Skin epidermis (tissue), 12 donors: Measurements from ENCODE around the gene ENO1.
"Not testable (repeated sequence)": the region's sequence is repeated elsewhere in the genome, so short reads cannot be mapped to it uniquely, and the experiment has no call there.

ENCODE experiments used
- H3K27ac ChIP-seq, 21 experiments: fragments of 200-600 bp; sonication (generic) in 11 of 21; one replicate each; pipeline ENCODE4 v1.5.0; 2020; ENCODE audit warnings: mild to moderate bottlenecking in 3 of 21, inconsistent platforms in 2 of 21, moderate library complexity in 2 of 21
- H3K4me3 ChIP-seq, 7 experiments: fragments of 200-600 bp; sonication (generic) in 2 of 7; one replicate each; pipeline ENCODE4 v1.5.0; 2020; ENCODE audit warnings: inconsistent platforms in 2 of 7, mild to moderate bottlenecking in 2 of 7, moderate library complexity in 1 of 7

Gene ENO1

GRCh38 chr1:8856689-8857412 is 21.6 kb downstream of the ENO1 start:
- Histone ChIP-seq H3K4me3 (no peak overlapping the region), H3K27ac (peak overlapping the region in 1 of 21 experiments; percentile 10)

DNA sequence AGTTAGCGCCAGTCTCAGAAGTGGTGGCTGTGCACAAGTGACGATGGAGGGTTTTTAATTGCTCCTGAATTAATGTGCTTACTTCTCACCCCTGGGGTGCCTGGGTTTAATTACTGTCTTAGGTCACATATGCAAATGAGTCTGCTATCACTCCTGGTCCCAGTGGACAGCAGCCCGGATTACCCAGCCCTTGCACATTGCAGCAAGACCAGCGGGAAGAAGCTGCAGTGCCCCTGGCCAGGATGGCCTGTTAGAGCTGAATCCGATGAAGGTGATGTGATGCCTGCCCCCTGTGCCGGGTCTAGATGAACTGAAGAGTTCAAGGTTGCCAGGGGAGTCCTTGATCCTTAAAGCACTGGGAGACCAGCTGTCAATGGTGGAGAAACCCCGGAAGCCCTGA is 24.2 kb downstream of the ENO1 start:
- H3K27ac ChIP-seq = no peak overlapping the region

GRCh38 chr1:8851060-8851459 is 27.4 kb downstream of the ENO1 start:
- H3K4me3 ChIP-seq = no peak overlapping the region
- no peak overlapping the region for H3K27ac ChIP-seq

More for the DNA sequence above, 24.2 kb downstream of the ENO1 start:
- H3K4me3 ChIP-seq = no peak overlapping the region

DNA sequence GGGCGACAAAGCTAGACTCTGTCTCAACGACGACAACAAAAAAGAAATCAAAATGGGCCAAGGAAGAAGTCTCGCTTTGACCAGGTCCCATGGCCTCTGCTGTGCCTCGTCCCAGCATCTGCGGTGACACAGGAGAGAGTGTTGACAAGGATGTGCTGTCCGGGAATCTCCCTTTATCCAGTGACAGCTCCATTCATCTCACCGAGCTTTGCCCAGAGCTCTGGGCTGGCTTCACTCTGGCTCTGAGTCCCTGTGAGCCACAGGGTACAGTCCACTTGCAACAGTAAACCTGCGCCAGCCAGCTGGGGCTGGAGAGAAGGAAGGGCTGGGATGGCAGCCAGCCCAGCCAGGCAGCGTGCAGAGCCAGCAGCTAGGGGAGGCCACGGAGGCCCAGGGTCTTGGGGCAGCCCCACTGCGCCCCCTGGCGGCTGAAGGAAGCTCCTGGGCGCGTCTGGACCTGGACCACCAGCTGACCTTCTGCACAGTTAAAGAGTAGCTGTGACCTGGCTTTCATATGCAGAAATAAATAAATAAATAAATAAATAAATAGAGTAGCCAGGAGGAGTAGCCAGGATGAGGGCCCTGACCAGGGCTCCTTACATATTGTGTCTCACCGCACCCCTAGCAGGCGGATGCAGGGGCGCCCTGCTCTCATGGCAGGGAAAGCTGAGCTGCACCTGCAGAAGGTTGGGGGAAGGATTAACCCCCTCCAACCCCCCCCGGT is 29.7 kb downstream of the ENO1 start:
- H3K4me3 ChIP-seq = no peak overlapping the region
- no peak overlapping the region for H3K27ac ChIP-seq

- Histone ChIP-seq H3K27ac (no peak overlapping the region), H3K4me3 (no peak overlapping the region)
These were observed 30.5 kb downstream of the ENO1 start for GRCh38 chr1:8847990-8848389.

DNA sequence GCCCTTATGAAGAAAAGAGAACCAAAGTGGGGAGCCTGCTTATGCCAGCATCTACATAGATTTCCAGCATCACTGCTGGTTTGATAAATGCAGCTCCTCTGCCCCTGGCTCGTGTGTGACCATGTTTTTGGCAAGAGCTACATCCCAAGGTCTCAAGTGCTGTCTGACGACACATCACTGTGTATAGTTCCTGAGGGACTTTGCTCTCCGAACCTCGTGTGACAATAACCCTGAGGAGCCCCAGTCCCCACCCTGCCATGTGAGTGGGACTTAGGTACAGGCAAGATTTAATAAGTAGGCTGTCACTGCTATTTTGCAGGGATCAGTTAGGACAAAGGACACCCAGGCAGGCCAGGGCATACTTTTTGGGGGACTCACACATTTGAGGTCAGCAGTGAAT is 32.2 kb downstream of the ENO1 start:
- Histone ChIP-seq H3K27ac (no peak overlapping the region), H3K4me3 (no peak overlapping the region)

- H3K4me3 ChIP-seq = no peak overlapping the region
- H3K27ac ChIP-seq = no peak overlapping the region
These were observed 33.1 kb downstream of the ENO1 start for GRCh38 chr1:8845104-8846097.

DNA sequence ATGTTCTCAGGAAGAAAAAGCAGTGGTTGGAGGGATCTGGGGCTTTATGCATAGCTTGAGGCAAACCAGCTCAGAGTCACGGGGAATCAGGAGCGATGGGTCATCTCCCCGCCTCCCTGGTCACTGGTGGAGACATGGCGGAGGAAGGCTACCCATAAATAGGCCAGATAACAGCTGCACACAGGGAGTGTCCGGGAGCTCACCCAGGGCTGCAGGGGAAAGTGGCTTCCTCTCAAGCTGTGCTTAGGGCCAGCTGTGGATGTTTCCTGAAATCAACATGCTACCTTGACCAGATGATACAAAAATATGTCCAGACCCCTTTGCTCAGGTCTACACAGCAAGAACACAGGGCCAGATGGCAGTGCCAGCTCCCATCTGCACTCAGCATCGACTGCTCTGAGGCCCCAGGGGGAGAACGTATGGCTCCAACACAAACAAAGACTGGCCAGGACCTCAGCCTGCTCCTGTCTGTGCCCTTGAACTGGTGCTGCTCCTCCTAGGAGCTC is 33.9 kb downstream of the ENO1 start:
- H3K4me3 ChIP-seq = no peak overlapping the region
- no peak overlapping the region for H3K27ac ChIP-seq

DNA sequence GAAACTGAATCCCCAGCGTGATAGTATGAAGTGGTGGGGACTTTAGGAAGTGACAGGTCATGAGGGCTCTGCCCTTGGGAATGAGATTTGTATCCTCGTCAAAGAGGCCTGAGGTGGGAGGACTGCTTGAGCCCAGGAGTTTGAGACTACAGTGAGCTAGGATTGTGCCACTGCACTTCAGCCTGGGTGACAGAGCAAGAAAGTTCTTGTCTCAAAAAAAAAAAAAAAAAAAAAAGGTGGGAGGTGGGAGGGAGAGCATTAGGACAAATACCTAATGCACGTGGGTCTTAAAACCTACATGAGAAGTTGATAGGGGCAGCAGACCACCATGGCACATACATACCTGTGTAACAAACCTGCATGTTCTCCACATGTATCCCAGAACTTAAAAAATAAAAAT is 37.1 kb downstream of the ENO1 start:
- no peak overlapping the region for H3K27ac ChIP-seq
- H3K4me3 ChIP-seq = no peak overlapping the region

GRCh38 chr1:8839990-8840389 is 38.5 kb downstream of the ENO1 start:
- no peak overlapping the region for H3K4me3 ChIP-seq
- no peak overlapping the region for H3K27ac ChIP-seq

- Histone ChIP-seq H3K4me3 (no peak overlapping the region), H3K27ac (no peak overlapping the region)
These were observed 42.4 kb downstream of the ENO1 start for GRCh38 chr1:8835941-8836643.

DNA sequence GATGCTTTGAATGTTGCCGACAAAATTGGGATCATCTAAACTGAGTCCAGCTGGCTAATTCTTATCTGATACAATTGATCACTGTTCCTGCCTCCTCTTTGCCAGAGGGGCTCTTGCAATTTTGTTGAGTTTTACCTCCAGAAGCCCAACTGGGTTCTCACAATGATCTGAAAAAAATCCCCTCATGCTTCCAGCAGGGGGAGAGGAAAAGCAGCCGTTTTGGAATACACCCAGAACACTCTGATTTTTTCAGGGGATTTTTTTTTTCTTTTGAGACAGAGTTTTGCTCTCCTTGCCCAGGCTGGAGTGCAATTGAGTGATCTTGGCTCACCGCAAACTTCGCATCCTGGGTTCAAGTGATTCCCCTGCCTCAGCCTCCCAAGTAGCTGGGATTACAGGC is 47.1 kb downstream of the ENO1 start:
- no peak overlapping the region for H3K4me3 ChIP-seq

GRCh38 chr1:8830732-8831131 is 47.8 kb downstream of the ENO1 start:
- not testable (repeated sequence) for H3K4me3 ChIP-seq, H3K27ac ChIP-seq

More for the DNA sequence above, 47.1 kb downstream of the ENO1 start:
- H3K27ac ChIP-seq = no peak overlapping the region

- H3K4me3 ChIP-seq = no peak overlapping the region
- H3K27ac ChIP-seq = no peak overlapping the region
These were observed 52.5 kb downstream of the ENO1 start for GRCh38 chr1:8825985-8826481.

DNA sequence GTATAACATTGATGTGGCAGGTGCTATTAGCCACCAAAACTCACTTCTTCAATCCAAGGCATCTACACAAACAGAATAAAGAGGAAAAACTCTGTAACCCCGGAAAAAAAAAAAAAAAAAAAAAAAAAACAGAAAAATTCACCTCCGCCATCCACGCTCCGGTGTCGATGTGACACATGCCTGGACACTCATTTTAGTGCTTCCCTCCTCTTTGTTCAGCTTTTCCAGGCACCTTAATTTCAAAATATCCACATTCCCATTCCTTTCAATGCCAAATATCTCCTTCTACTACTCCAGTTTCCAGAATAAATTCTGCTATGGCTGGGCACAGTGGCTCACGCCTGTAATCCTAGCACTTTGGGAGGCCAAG is 55.2 kb downstream of the ENO1 start:
- Histone ChIP-seq H3K27ac (peak overlapping the region in 2 of 21 experiments; percentile 24 to 47), H3K4me3 (no peak overlapping the region)

- H3K4me3 ChIP-seq = no peak overlapping the region
- peak overlapping the region in 6 of 21 experiments; percentile 0 to 47 (median 28) for H3K27ac ChIP-seq
These were observed 55.9 kb downstream of the ENO1 start for GRCh38 chr1:8822373-8823294.

GRCh38 chr1:8821084-8821483 is 57.4 kb downstream of the ENO1 start:
- no peak overlapping the region for H3K4me3 ChIP-seq
- no peak overlapping the region for H3K27ac ChIP-seq

- H3K27ac ChIP-seq = peak overlapping the region in 9 of 21 experiments; percentile 89 to 96 (median 93)
- peak overlapping the region in 2 of 7 experiments; percentile 85 to 91 for H3K4me3 ChIP-seq
These were observed 59.7 kb downstream of the ENO1 start for GRCh38 chr1:8818789-8819188.
